HepG2 (cell line): Measurements from ENCODE around the gene ATAD1. TPM values are rescaled to one million over a fixed set of nuclear protein-coding genes. Genes with fewer than 3 reads are reported as not detected.

Source experiments
- BORCS8-MEF2B ChIP-seq: sonication (generic); formaldehyde crosslinking; IDR thresholded peaks from 2 replicates; pipeline ENCODE4 v1.8.0; 2022; ENCODE audit warnings: mild to moderate bottlenecking, missing genetic modification reagents
- HNRNPH1 ChIP-seq: fragments of 200-400 bp; formaldehyde crosslinking; optimal IDR thresholded peaks from 2 replicates; pipeline ENCODE3; 2017; ENCODE audit warnings: mild to moderate bottlenecking, low read depth, low read length
- KDM6A ChIP-seq: IDR thresholded peaks from 2 replicates; pipeline ENCODE4 v1.6.1; 2016; ENCODE audit warnings: low read depth
- MATR3 ChIP-seq: sonication (generic); formaldehyde crosslinking; IDR thresholded peaks from 2 replicates; pipeline ENCODE4 v1.4.0; 2020; ENCODE audit warnings: missing genetic modification reagents
- NAIF1 ChIP-seq: sonication (generic); formaldehyde crosslinking; IDR thresholded peaks from 2 replicates; pipeline ENCODE4 v1.5.0; 2020; ENCODE audit warnings: mild to moderate bottlenecking, missing genetic modification reagents, borderline replicate concordance
- NCOA5 ChIP-seq: sonication (generic); formaldehyde crosslinking; IDR thresholded peaks from 2 replicates; pipeline ENCODE4 v1.4.0; 2020; ENCODE audit warnings: missing genetic modification reagents
- RAD51 ChIP-seq: fragments of 450-650 bp; IDR thresholded peaks from 2 replicates; pipeline ENCODE4 v1.6.1; 2016; ENCODE audit warnings: borderline replicate concordance
- SMAD9 ChIP-seq: sonication (generic); formaldehyde crosslinking; IDR thresholded peaks from 2 replicates; pipeline ENCODE4 v1.5.1; 2020; ENCODE audit warnings: mild to moderate bottlenecking, missing genetic modification reagents
- U2AF2 ChIP-seq: fragments of 200-400 bp; formaldehyde crosslinking; IDR thresholded peaks from 2 replicates; pipeline ENCODE4 v1.6.1; 2017; ENCODE audit warnings: low read depth, mild to moderate bottlenecking, low read length
- ZFP41 ChIP-seq: sonication (generic); formaldehyde crosslinking; IDR thresholded peaks from 2 replicates; pipeline ENCODE4 v1.4.0; 2020; ENCODE audit warnings: mild to moderate bottlenecking, missing genetic modification reagents, borderline replicate concordance
- ZNF256 ChIP-seq: sonication (generic); formaldehyde crosslinking; conservative IDR thresholded peaks from 2 replicates; pipeline ENCODE4 v1.4.0; 2020; ENCODE audit warnings: missing genetic modification reagents
- ZNF83 ChIP-seq: sonication (generic); formaldehyde crosslinking; IDR thresholded peaks from 2 replicates; pipeline ENCODE4 v1.4.0; 2020; ENCODE audit warnings: missing genetic modification reagents, mild to moderate bottlenecking, borderline replicate concordance
- ZZZ3 ChIP-seq: sonication (generic); formaldehyde crosslinking; IDR thresholded peaks from 2 replicates; pipeline ENCODE4 v1.4.0; 2020; ENCODE audit warnings: missing genetic modification reagents, mild to moderate bottlenecking, borderline replicate concordance
- polyA plus RNA-seq, 8 experiments: library from polyadenylated mRNA; depleted of rRNA in 3 of 8; stranded (reverse) in 7 of 8; unstranded in 1 of 8; fragments of >200 nt; fragmentation: Illumina TruSeq in 4 of 8; extraction: Trizol in 4 of 8; gene quantifications; 2 replicates each; pipeline versions ENCODE4 v1.2.1 to v1.2.3, GENCODE V29; 2011 to 2016; ENCODE audit warnings: low read depth in 4 of 8, missing spikeins in 1 of 8, mixed read lengths in 1 of 8; ENCODE audit not compliant: insufficient read depth in 1 of 8
- total RNA-seq, 5 experiments: library from RNA; depleted of rRNA; stranded (reverse); fragments of >200 nt; fragmentation: Illumina TruSeq; extraction: Trizol; gene quantifications; 2 replicates each; pipeline ENCODE4 v1.2.3, GENCODE V29; 2016; ENCODE audit warnings: low read depth in 1 of 5
- TF ChIP-seq, protein P1 (sequence below): IDR thresholded peaks from 2 replicates; pipeline ENCODE4 v1.6.1; 2012; ENCODE audit warnings: low read length, improper control_type of control experiment
- TF ChIP-seq, protein P2 (sequence below): sonication (generic); formaldehyde crosslinking; IDR thresholded peaks from 2 replicates; pipeline ENCODE4 v1.9.0; 2022; ENCODE audit warnings: low read depth, missing genetic modification reagents
- TF ChIP-seq, protein P3 (sequence below): sonication (generic); formaldehyde crosslinking; IDR thresholded peaks from 2 replicates; pipeline ENCODE4 v1.5.0; 2020; ENCODE audit warnings: mild to moderate bottlenecking, low read depth, missing genetic modification reagents, borderline replicate concordance
- TF ChIP-seq, protein P4 (sequence below): sonication (generic); formaldehyde crosslinking; IDR thresholded peaks from 2 replicates; pipeline ENCODE4 v1.9.0; 2021; ENCODE audit warnings: missing genetic modification reagents, borderline replicate concordance

The ATAD1 gene
- total and polyA plus RNA-seq, 2 of the 13 experiments (the other 11 are each of a cell fraction or from before 2014, with no cell fraction given) = 14.9 to 28.2 TPM

DNA sequence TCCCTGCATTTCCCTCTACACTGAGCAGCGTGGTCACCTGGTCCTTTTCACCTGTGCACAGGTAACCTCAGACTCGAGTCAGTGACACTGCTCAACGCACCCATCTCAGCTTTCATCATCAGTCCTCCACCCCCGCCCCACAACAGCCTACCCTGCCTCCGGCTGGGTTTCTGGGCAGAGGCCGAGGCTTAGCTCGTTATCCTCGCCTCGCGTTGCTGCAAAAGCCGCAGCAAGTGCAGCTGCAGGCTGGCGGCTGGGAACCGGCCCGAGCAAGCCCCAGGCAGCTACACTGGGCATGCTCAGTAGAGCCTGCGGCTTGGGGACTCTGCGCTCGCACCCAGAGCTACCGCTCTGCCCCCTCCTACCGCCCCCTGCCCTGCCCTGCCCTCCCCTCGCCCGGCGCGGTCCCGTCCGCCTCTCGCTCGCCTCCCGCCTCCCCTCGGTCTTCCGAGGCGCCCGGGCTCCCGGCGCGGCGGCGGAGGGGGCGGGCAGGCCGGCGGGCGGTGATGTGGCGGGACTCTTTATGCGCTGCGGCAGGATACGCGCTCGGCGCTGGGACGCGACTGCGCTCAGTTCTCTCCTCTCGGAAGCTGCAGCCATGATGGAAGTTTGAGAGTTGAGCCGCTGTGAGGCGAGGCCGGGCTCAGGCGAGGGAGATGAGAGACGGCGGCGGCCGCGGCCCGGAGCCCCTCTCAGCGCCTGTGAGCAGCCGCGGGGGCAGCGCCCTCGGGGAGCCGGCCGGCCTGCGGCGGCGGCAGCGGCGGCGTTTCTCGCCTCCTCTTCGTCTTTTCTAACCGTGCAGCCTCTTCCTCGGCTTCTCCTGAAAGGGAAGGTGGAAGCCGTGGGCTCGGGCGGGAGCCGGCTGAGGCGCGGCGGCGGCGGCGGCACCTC is 45.3 kb upstream of the ATAD1 start, which contains the start of the genes KLLN and PTEN (continued):
- TF ChIP-seq U2AF2 = no peak
- no peak for TF ChIP-seq ZZZ3
- TF ChIP-seq BORCS8-MEF2B (CRISPR knock-in tag) = peak; percentile 78
- TF ChIP-seq ZFP41 (CRISPR knock-in tag) = no peak
- TF ChIP-seq ZNF256 (CRISPR knock-in tag) = no peak
- TF ChIP-seq, protein P1, sequence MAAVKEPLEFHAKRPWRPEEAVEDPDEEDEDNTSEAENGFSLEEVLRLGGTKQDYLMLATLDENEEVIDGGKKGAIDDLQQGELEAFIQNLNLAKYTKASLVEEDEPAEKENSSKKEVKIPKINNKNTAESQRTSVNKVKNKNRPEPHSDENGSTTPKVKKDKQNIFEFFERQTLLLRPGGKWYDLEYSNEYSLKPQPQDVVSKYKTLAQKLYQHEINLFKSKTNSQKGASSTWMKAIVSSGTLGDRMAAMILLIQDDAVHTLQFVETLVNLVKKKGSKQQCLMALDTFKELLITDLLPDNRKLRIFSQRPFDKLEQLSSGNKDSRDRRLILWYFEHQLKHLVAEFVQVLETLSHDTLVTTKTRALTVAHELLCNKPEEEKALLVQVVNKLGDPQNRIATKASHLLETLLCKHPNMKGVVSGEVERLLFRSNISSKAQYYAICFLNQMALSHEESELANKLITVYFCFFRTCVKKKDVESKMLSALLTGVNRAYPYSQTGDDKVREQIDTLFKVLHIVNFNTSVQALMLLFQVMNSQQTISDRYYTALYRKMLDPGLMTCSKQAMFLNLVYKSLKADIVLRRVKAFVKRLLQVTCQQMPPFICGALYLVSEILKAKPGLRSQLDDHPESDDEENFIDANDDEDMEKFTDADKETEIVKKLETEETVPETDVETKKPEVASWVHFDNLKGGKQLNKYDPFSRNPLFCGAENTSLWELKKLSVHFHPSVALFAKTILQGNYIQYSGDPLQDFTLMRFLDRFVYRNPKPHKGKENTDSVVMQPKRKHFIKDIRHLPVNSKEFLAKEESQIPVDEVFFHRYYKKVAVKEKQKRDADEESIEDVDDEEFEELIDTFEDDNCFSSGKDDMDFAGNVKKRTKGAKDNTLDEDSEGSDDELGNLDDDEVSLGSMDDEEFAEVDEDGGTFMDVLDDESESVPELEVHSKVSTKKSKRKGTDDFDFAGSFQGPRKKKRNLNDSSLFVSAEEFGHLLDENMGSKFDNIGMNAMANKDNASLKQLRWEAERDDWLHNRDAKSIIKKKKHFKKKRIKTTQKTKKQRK = no peak
- TF ChIP-seq MATR3 (CRISPR knock-in tag) = no peak
- TF ChIP-seq, protein P2, sequence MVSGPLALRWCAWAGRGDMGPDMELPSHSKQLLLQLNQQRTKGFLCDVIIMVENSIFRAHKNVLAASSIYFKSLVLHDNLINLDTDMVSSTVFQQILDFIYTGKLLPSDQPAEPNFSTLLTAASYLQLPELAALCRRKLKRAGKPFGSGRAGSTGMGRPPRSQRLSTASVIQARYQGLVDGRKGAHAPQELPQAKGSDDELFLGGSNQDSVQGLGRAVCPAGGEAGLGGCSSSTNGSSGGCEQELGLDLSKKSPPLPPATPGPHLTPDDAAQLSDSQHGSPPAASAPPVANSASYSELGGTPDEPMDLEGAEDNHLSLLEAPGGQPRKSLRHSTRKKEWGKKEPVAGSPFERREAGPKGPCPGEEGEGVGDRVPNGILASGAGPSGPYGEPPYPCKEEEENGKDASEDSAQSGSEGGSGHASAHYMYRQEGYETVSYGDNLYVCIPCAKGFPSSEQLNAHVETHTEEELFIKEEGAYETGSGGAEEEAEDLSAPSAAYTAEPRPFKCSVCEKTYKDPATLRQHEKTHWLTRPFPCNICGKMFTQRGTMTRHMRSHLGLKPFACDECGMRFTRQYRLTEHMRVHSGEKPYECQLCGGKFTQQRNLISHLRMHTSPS (CRISPR knock-in tag) = no peak
- TF ChIP-seq ZNF83 (CRISPR knock-in tag) = no peak
- TF ChIP-seq, protein P3, sequence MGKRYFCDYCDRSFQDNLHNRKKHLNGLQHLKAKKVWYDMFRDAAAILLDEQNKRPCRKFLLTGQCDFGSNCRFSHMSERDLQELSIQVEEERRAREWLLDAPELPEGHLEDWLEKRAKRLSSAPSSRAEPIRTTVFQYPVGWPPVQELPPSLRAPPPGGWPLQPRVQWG (CRISPR knock-in tag) = no peak
- TF ChIP-seq, protein P4, sequence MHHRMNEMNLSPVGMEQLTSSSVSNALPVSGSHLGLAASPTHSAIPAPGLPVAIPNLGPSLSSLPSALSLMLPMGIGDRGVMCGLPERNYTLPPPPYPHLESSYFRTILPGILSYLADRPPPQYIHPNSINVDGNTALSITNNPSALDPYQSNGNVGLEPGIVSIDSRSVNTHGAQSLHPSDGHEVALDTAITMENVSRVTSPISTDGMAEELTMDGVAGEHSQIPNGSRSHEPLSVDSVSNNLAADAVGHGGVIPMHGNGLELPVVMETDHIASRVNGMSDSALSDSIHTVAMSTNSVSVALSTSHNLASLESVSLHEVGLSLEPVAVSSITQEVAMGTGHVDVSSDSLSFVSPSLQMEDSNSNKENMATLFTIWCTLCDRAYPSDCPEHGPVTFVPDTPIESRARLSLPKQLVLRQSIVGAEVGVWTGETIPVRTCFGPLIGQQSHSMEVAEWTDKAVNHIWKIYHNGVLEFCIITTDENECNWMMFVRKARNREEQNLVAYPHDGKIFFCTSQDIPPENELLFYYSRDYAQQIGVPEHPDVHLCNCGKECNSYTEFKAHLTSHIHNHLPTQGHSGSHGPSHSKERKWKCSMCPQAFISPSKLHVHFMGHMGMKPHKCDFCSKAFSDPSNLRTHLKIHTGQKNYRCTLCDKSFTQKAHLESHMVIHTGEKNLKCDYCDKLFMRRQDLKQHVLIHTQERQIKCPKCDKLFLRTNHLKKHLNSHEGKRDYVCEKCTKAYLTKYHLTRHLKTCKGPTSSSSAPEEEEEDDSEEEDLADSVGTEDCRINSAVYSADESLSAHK (CRISPR knock-in tag) = no peak
- no peak for TF ChIP-seq RAD51
- no peak for TF ChIP-seq SMAD9 (CRISPR knock-in tag)
- TF ChIP-seq HNRNPH1 = no peak
- TF ChIP-seq KDM6A (CRISPR knock-in tag) = no peak
- no peak for TF ChIP-seq NCOA5 (CRISPR knock-in tag)
- no peak for TF ChIP-seq NAIF1
